Breast epithelium (tissue), 3 donors: Measurements from ENCODE around the gene DNMT3A.

Experiments
- POLR2A ChIP-seq: fragments of 450-650 bp; IDR thresholded peaks from one replicate; pipeline ENCODE4 v1.6.1; 2016; ENCODE audit warnings: antibody characterized with exemption, mild to moderate bottlenecking, moderate library complexity
- POLR2AphosphoS5 ChIP-seq, 3 donors: sonication (generic); formaldehyde crosslinking; IDR thresholded peaks; one replicate each; pipeline ENCODE4 v1.6.1; 2017; ENCODE audit warnings: antibody characterized with exemption in 3 of 3
- TF ChIP-seq, protein P1 (sequence below), 3 donors: fragments of 450-650 bp; IDR thresholded peaks; one replicate each; pipeline ENCODE4 v1.5.1; 2016 to 2017; ENCODE audit warnings: antibody characterized with exemption in 3 of 3, mild to moderate bottlenecking in 3 of 3, moderate library complexity in 3 of 3

DNA sequence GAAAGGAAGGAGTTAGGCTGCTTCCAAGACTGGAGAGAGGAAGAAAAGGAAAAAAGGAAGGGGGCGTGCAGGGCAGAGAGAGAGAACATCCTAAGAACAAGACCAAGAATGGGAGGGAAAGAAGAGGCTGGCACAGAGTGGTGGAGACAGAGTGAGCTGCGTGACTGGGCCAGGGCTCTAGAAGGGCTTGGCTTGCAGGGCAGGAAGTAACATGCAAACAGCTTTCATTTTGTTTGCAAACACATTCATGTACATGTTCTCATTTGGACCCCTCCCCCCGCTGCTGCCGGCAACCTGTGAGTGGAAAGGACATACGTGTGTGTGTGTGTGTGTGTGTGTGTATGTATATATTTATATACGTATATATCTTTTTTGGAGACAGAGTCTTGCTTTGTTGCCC is 46.8 kb upstream of the DNMT3A start:
- TF ChIP-seq, protein P1, sequence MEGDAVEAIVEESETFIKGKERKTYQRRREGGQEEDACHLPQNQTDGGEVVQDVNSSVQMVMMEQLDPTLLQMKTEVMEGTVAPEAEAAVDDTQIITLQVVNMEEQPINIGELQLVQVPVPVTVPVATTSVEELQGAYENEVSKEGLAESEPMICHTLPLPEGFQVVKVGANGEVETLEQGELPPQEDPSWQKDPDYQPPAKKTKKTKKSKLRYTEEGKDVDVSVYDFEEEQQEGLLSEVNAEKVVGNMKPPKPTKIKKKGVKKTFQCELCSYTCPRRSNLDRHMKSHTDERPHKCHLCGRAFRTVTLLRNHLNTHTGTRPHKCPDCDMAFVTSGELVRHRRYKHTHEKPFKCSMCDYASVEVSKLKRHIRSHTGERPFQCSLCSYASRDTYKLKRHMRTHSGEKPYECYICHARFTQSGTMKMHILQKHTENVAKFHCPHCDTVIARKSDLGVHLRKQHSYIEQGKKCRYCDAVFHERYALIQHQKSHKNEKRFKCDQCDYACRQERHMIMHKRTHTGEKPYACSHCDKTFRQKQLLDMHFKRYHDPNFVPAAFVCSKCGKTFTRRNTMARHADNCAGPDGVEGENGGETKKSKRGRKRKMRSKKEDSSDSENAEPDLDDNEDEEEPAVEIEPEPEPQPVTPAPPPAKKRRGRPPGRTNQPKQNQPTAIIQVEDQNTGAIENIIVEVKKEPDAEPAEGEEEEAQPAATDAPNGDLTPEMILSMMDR (IDR thresholded peaks at IDR 0.05), result no peak
- TF ChIP-seq POLR2AphosphoS5 (IDR thresholded peaks at IDR 0.05) (no peak), POLR2A (no peak)
